Colon (tissue), 2 donors: ENCODE measurements around the gene CEP131.

Experiments used
- FAIRE-seq: peaks from 2 replicates; lab custom pipeline; 2012; peaks lifted over from hg19 to GRCh38; lab: Jason Lieb, UNC
- donor health status: control.
- donor health status: control.

CEP131 gene

GRCh38 chr17:81251709-81252301 lies 29.0 kb upstream of the CEP131 start:
- FAIRE-seq = no peak

DNA sequence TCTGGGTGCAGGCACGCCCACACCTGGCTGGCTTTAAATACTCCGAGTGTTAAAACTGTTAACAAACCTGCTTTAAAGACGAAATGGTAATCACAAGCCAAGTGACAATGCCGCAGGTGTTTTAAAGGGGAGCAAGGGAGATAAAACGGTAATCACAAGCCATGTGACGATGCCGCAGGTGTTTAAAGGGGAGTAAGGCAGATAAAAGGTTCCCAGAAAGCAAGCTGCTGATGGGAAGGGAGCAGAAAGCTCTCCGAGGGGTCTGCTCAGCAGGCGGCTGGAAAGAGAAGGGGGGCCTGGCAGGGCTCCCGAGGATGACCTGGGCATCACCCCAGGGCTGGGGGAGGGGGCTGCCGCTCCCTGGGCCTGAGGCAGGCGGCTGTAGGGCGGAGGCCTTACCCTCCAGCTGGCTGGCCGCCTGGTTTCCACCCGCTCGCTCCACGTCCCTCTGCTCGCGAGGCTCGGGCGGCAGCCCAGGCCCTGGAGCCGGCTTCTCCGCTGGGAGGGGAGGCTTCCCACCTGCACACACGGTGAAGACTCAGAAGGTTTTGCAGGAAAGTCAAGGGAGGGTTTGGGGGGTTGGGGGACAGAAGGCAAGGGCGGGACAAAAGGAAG lies 28.4 kb upstream of the CEP131 start:
- FAIRE-seq = no peak

DNA sequence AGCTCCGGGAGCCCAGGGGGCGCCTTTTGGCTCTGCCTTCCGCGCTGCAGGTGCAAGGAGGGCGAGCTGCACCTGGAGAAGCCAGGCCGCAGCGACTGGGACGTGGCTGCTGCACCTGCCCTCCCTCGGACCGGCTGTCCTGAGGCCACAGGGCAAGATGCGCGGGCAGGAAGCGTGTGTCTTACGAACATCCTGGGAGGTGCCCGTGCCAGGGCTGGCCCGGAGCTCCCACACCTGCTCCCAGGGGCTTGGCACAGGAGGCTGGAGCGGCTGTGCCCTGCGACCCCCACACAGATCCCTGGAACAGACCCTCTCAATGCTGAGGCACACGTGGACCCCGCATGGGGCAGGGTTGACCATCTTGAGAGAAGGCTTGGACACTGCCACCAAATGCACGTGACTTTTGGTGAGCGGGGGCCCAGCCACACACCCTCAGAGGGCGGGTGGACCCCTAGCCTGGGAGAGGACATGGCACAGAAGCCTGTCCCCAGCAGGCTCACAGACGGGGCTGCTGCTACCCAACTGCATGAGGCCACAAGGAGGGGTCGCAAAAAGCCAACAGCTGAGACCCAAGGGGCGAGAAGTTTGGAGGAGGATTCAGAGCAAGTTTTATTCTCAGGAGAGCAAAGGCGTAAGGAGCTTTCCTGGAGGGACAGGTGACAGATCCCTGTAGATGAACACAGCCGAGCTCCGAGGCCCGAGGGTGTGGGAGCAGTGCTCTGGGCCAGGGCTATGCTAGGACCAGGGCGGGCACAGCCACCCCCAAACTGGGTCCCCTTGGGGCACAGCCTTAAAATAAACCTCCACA lies 27.7 kb upstream of the CEP131 start:
- FAIRE-seq = no peak

- FAIRE-seq = no peak
These were observed 26.7 kb upstream of the CEP131 start for GRCh38 chr17:81249223-81250040.

DNA sequence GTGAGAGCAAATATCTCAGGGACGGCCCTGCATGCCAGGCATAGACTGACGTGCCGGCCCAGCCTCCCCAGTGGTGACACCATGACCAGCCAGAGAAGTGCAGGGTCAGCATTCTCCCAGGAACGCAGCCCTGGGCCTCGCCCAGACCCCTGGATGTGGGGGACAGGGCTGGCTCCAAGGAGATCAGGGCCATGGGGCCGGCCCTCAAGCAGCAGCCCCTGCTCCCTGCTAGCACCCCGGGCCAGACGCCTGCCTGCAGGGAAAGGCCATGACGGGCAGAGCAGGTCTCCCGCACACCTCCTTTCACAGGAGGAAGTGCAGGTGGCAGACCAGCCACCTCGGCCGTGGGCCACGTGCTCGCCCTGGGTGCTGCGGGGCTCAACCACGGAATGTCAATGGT lies 25.9 kb upstream of the CEP131 start:
- no peak for FAIRE-seq

GRCh38 chr17:81247339-81247990 lies 24.7 kb upstream of the CEP131 start:
- no peak for FAIRE-seq

GRCh38 chr17:81246679-81247338 lies 24.0 kb upstream of the CEP131 start:
- no peak for FAIRE-seq

DNA sequence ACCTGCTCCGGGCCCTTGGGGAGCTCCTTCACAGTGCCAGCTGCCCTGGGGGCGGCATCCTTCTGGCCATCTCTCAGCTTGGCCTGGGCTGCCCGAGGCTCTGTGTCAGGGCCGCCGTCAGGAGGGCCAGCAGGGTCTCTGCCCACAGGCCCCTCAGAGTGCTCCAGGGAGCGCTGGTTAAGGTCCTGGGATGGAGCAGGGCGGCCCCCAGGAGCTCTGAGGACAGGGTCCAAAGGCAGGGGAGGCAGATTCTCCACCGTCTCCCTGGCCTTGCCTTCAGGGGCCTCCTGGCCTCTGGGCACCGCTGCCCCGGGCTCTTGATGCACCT lies 23.5 kb upstream of the CEP131 start:
- FAIRE-seq = no peak

DNA sequence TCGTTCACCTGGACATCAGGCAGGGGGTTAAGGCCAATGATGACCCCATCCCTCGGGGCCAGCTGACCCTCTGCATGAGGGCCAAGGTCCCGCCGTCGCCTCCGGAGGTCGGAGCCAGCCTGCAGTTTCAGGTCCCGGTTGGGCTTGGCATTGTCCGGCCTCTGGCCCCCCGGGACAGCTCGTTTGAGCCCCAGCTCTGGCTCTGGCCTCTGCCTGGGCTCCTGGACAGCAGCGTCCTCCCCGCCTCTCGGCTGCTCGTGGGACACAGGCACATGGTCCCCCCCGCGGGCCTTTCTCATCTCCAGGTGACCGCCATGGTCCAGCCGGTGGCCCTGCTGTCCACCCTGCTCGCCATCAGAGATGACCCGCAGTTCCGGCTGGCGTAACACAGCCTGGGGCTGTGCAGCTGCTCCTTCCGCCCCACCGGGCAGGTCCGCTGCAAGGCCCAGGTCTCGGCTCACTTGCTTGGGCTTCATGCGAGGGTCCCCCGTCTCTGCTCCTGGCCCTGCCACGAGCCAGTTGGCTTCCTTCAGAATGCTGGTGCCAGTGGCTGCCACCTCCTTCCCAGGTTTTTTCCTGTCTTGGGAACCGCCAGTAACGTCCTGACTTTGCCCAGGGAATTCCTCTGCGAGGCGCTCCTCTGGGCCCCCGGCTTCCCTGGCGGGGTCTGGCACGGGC lies 23.0 kb upstream of the CEP131 start:
- FAIRE-seq = no peak

DNA sequence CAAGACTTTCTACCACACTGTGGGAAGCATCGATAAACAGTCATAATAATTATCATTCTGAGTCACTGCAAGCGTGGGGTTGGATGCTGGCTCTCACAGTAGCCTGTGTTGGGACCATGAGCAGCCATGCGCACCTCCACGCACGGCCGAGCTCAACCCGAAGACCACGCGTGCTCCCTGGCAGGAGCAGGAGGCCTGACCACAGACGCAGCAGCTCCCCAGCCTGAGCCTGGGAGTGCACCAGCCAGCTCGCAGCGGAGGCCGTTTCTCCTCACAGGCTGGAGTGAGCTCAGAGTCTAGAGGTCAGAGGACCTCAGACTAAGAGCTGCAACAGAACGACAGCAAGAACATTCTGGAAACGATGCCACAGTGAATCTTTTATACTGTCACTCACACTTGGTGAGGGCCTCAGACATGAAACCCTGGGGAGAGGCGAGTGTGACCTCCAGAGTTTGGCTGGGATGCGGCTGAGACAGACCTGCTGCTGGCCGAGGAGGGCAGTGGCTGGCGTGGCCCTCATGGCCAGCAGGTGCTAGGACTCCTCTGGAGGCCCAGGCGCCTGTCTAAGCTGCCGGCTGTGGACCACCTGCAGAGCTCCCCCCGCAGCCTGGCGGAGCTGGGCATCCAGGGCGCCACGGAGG lies 22.4 kb upstream of the CEP131 start:
- no peak for FAIRE-seq

GRCh38 chr17:81244358-81245023 lies 21.7 kb upstream of the CEP131 start:
- FAIRE-seq = no peak

DNA sequence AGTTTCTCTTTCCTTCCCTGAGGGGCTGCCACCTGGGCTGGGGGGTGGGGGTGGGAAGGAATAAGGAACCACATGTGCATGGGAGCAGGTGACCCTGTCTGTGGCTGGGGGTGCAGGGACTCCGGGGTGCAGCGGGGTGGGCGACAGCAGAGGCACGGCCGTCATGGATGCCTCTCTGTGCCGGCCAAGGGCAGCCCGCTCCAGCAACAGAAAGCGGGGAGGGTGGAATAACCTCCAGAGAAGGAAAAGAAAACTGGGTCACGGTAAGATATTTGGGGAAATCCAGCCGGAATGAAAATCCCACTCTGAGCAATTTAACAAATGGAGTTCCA lies 20.5 kb upstream of the CEP131 start:
- FAIRE-seq = no peak

DNA sequence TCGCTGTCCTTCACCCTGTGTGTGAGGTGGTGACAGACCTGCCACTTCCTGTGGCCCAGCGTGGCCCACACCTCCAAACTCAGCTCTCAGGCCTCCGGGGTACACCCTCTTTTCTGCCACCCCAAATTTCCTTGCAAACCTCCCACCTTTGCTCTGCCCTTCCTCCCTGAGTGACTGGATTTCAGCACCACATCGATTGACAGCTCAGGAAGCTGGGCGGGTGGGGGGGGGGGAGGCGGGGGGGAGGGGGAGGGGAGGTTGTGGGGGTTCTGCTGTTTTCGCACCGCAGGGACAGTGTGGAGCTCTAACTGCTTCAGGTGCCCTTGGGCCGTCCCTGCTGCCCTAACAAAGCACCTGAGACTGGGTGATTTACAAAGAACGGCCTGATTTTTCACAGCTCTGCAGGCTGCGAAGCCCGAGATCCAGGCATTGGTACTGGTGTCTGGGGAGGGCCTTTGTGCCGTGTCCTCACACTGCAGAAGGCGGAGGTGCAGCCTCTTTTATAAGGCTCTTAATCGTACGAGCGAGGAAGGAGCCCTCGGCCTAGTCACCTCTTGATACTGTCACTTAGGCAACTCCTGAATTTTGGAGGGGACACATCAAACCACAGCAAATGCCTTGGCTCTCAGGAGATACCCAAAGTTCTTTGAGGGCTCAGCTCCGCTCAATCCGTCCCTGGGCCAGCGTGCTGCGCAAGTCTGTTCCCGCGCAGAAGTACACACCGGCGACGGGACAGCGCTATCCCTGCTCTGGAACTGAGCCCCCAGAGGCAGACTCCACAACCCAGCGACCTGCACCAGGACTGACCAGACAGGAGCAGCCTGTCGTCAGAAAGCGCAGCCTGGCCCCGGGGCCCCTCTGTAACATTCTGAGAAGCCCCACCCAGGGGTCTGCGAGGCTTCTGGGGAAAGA lies 19.9 kb upstream of the CEP131 start:
- FAIRE-seq = no peak

DNA sequence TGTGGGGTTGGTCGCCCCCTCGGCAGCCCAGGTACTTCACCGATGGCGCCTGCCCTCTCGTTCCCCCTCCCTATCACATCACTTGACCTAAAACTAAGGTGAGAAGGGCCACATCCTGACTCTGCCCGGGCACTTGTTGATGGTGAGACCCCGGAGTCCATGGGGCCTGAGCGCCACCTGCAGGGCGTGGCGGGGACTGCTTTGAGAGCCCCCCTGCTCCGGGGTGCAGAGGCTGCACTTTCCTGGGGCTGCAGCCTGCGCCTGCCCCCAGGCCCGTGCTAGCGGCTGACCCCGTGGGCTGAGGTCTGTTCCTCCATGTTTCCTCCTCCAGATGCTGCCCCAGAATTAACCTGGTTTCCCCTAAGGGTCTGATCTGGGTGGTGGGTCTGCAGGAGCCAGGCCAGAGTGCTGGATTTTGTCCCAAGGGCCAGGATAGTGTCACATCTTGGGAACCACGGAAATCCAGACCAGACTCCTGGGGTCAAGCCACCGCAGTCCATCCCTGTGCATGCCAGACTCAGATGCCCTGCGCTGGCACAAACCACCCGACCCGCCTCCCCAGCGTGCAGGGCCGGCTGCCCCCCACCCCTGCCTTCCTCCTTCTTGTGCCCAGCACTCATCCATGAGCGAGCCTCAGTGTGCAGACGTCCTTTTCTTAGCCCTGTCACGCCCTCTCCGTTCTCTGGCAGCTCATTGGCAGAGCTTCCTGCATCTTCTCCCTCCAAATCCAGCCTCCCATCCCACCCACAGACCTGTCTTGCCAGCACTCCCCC lies 19.1 kb upstream of the CEP131 start:
- no peak for FAIRE-seq

GRCh38 chr17:81241203-81241602 lies 18.4 kb upstream of the CEP131 start:
- no peak for FAIRE-seq

- no peak for FAIRE-seq
These were observed 18.0 kb upstream of the CEP131 start for GRCh38 chr17:81240761-81241160.

- no peak for FAIRE-seq
These were observed 17.2 kb upstream of the CEP131 start for GRCh38 chr17:81239714-81240555.
